Activated T-helper 17 cell treated with anti-CD3 and anti-CD28 coated beads, Interleukin-2, amount 50 U/mL, for 72 hours (primary cell): ENCODE results near the gene RHOC. TPM values are rescaled to one million over a fixed set of nuclear protein-coding genes. Genes with fewer than 3 reads are reported as not detected.
"Not testable (repeated sequence)": the region's sequence is repeated elsewhere in the genome, so short reads cannot be mapped to it uniquely, and the experiment has no call there.

Experiments used
- ATAC-seq: fragments of 150-1000 bp; cut with Tn5 transposase; replicated peaks from 2 replicates; pipeline ENCODE4 v1.10.0; 2021; ENCODE audit warnings: mild to moderate bottlenecking, moderate library complexity
- H3K27ac Mint-ChIP-seq: one replicate; pipeline ENCODE4 v1.8.0; 2022; ENCODE audit warnings: mixed read lengths
- H3K27me3 Mint-ChIP-seq: one replicate; pipeline ENCODE4 v1.8.0; 2022; ENCODE audit warnings: mixed read lengths
- H3K36me3 Mint-ChIP-seq: one replicate; pipeline ENCODE4 v1.8.0; 2022; ENCODE audit warnings: low read depth, mild to moderate bottlenecking, mixed read lengths
- H3K4me1 Mint-ChIP-seq: one replicate; pipeline ENCODE4 v1.8.0; 2022; ENCODE audit warnings: mixed read lengths
- H3K4me3 Mint-ChIP-seq: one replicate; pipeline ENCODE4 v1.8.0; 2022; ENCODE audit warnings: mild to moderate bottlenecking, mixed read lengths
- H3K9me3 Mint-ChIP-seq: one replicate; pipeline ENCODE4 v1.8.0; 2022; ENCODE audit warnings: mixed read lengths
- total RNA-seq, 2 donors: library from RNA; stranded (reverse); gene quantifications; one replicate each; pipeline ENCODE4 v1.2.3, GENCODE V29; 2022

RHOC gene
- 10 to 100 TPM; 39.5 to 59.4 TPM for total RNA-seq

GRCh38 chr1:112706505-112707220 lies at the start of gene RHOC:
TSS of gene RHOC (minus strand) at chr1:112707127. CDS start at chr1:112703799, 3,328 bp downstream.
- peak within 1 kb of the TSS; percentile 48 for H3K27ac Mint-ChIP-seq

GRCh38 chr1:112754116-112754628 lies 47.2 kb upstream of the RHOC start:
- H3K27me3 Mint-ChIP-seq = peaks cover 45% of the 10 kb centered on the region
- ATAC-seq = no peak
- H3K4me1 Mint-ChIP-seq = no peaks in the 10 kb centered on the region
- H3K27ac Mint-ChIP-seq = no peak overlapping the region
- no peaks in the 10 kb centered on the region for H3K36me3 Mint-ChIP-seq
- no peak overlapping the region for H3K4me3 Mint-ChIP-seq
- peaks cover 8% of the 10 kb centered on the region for H3K9me3 Mint-ChIP-seq

More at GRCh38 chr1:112706505-112707220, at the start of gene RHOC:
- H3K27me3 Mint-ChIP-seq = no peaks in the 10 kb centered on the region
- H3K4me1 Mint-ChIP-seq = peaks cover 33% of the 10 kb centered on the region
- peaks cover 11% of the 10 kb centered on the region for H3K36me3 Mint-ChIP-seq
- H3K9me3 Mint-ChIP-seq = no peaks in the 10 kb centered on the region
- H3K4me3 Mint-ChIP-seq = peak within 1 kb of the TSS; percentile 79
- peak; percentile 56 for ATAC-seq

GRCh38 chr1:112748396-112748795 lies 41.5 kb upstream of the RHOC start:
- no peak overlapping the region for H3K27ac Mint-ChIP-seq
- H3K4me1 Mint-ChIP-seq = no peaks in the 10 kb centered on the region
- no peak overlapping the region for H3K4me3 Mint-ChIP-seq
- ATAC-seq = no peak
- H3K27me3 Mint-ChIP-seq = peaks cover 31% of the 10 kb centered on the region
- H3K9me3 Mint-ChIP-seq = no peaks in the 10 kb centered on the region
- no peaks in the 10 kb centered on the region for H3K36me3 Mint-ChIP-seq

- H3K9me3 Mint-ChIP-seq = no peaks in the 10 kb centered on the region
- no peaks in the 10 kb centered on the region for H3K4me1 Mint-ChIP-seq
- ATAC-seq = peak; percentile 37
- H3K27ac Mint-ChIP-seq = no peak overlapping the region
- H3K4me3 Mint-ChIP-seq = peak overlapping the region; percentile 23
- H3K36me3 Mint-ChIP-seq = no peaks in the 10 kb centered on the region
- H3K27me3 Mint-ChIP-seq = peaks cover 57% of the 10 kb centered on the region
These were observed 37.2 kb upstream of the RHOC start for GRCh38 chr1:112744009-112744578.

- no peaks in the 10 kb centered on the region for H3K36me3 Mint-ChIP-seq
- H3K27me3 Mint-ChIP-seq = peaks cover 59% of the 10 kb centered on the region
- ATAC-seq = no peak
- no peak overlapping the region for H3K27ac Mint-ChIP-seq
- H3K4me1 Mint-ChIP-seq = no peaks in the 10 kb centered on the region
- peak overlapping the region; percentile 23 for H3K4me3 Mint-ChIP-seq
- no peaks in the 10 kb centered on the region for H3K9me3 Mint-ChIP-seq
These were observed 36.5 kb upstream of the RHOC start for GRCh38 chr1:112743174-112744008.

- Mint-ChIP-seq H3K36me3 (no peaks in the 10 kb centered on the region), H3K4me1 (no peaks in the 10 kb centered on the region), H3K4me3 (no peak overlapping the region), H3K9me3 (no peaks in the 10 kb centered on the region), H3K27me3 (peaks cover 38% of the 10 kb centered on the region), H3K27ac (peak overlapping the region; percentile 7)
- peak; percentile 8 for ATAC-seq
These were observed 30.6 kb upstream of the RHOC start for GRCh38 chr1:112737573-112737972.

- Mint-ChIP-seq H3K36me3 (no peaks in the 10 kb centered on the region), H3K4me1 (no peaks in the 10 kb centered on the region), H3K4me3 (no peak overlapping the region), H3K9me3 (no peaks in the 10 kb centered on the region), H3K27me3 (peaks cover 27% of the 10 kb centered on the region), H3K27ac (peak overlapping the region; percentile 58)
- peak; percentile 91 for ATAC-seq
These were observed 28.8 kb upstream of the RHOC start for GRCh38 chr1:112735752-112736151.

- Mint-ChIP-seq H3K4me3 (no peak overlapping the region), H3K9me3 (no peaks in the 10 kb centered on the region), H3K27ac (no peak overlapping the region), H3K4me1 (no peaks in the 10 kb centered on the region), H3K27me3 (peaks cover 3% of the 10 kb centered on the region), H3K36me3 (no peaks in the 10 kb centered on the region)
- no peak for ATAC-seq
These were observed 24.5 kb upstream of the RHOC start for GRCh38 chr1:112731451-112731850.

GRCh38 chr1:112729909-112730308 lies 23.0 kb upstream of the RHOC start:
- Mint-ChIP-seq H3K9me3 (no peaks in the 10 kb centered on the region), H3K27me3 (peaks cover 3% of the 10 kb centered on the region), H3K27ac (no peak overlapping the region), H3K4me3 (no peak overlapping the region), H3K4me1 (no peaks in the 10 kb centered on the region), H3K36me3 (no peaks in the 10 kb centered on the region)
- no peak for ATAC-seq

- not testable (repeated sequence) for H3K27ac Mint-ChIP-seq, ATAC-seq, H3K9me3 Mint-ChIP-seq, H3K36me3 Mint-ChIP-seq, H3K4me1 Mint-ChIP-seq, H3K4me3 Mint-ChIP-seq, H3K27me3 Mint-ChIP-seq
These were observed 22.1 kb upstream of the RHOC start for GRCh38 chr1:112729011-112729410.

- H3K27ac Mint-ChIP-seq, H3K4me1 Mint-ChIP-seq, H3K36me3 Mint-ChIP-seq, H3K27me3 Mint-ChIP-seq, H3K9me3 Mint-ChIP-seq, H3K4me3 Mint-ChIP-seq, ATAC-seq: not testable (repeated sequence)
These were observed 21.5 kb upstream of the RHOC start for GRCh38 chr1:112728306-112728971.

GRCh38 chr1:112727716-112728115 lies 20.8 kb upstream of the RHOC start:
- peaks cover 5% of the 10 kb centered on the region for H3K4me1 Mint-ChIP-seq
- no peaks in the 10 kb centered on the region for H3K36me3 Mint-ChIP-seq
- ATAC-seq = no peak
- no peak overlapping the region for H3K27ac Mint-ChIP-seq
- no peaks in the 10 kb centered on the region for H3K9me3 Mint-ChIP-seq
- no peak overlapping the region for H3K4me3 Mint-ChIP-seq
- peaks cover 7% of the 10 kb centered on the region for H3K27me3 Mint-ChIP-seq

- ATAC-seq, H3K27ac Mint-ChIP-seq, H3K9me3 Mint-ChIP-seq, H3K4me3 Mint-ChIP-seq, H3K36me3 Mint-ChIP-seq, H3K27me3 Mint-ChIP-seq, H3K4me1 Mint-ChIP-seq: not testable (repeated sequence)
These were observed 17.3 kb upstream of the RHOC start for GRCh38 chr1:112724240-112724639.

- Mint-ChIP-seq H3K4me3 (peak overlapping the region; percentile 4), H3K27me3 (peaks cover 4% of the 10 kb centered on the region), H3K27ac (no peak overlapping the region), H3K4me1 (peaks cover 5% of the 10 kb centered on the region), H3K36me3 (no peaks in the 10 kb centered on the region), H3K9me3 (no peaks in the 10 kb centered on the region)
- ATAC-seq = peak; percentile 22
These were observed 16.5 kb upstream of the RHOC start for GRCh38 chr1:112723511-112723839.
